ENCODE results near the gene CCNA2.

CCNA2 gene

GRCh38 chr4:121822047-121822446 lies 1.6 kb downstream of the CCNA2 start:
- H3K9me3 Mint-ChIP-seq, result no peaks in the 10 kb centered on the region
- peaks cover 3% of the 10 kb centered on the region for H3K27me3 Mint-ChIP-seq
- CTCF ChIA-PET, result interaction anchor here (1.2 to 1.8 kb wide), 3 partner anchors 21 to 756 kb away, joined by 4 to 5 read pairs (median 5); partner anchors contain the start of genes BBS7 and EXOSC9
- peaks cover 51% of the 10 kb centered on the region for H3K36me3 Mint-ChIP-seq
- peak overlapping the region; percentile 94 for H3K4me3 Mint-ChIP-seq
- H3K4me1 Mint-ChIP-seq, result peaks cover 57% of the 10 kb centered on the region
- no peak for DNase-seq
- peak overlapping the region; percentile 96 for H3K27ac Mint-ChIP-seq

GRCh38 chr4:121819216-121819965 lies 4.3 kb downstream of the CCNA2 start:
- Mint-ChIP-seq H3K9me3 (no peaks in the 10 kb centered on the region), H3K27ac (peak overlapping the region; percentile 69), H3K36me3 (peaks cover 58% of the 10 kb centered on the region), H3K27me3 (peaks cover 3% of the 10 kb centered on the region), H3K4me3 (no peak overlapping the region), H3K4me1 (peaks cover 61% of the 10 kb centered on the region)
- CTCF ChIA-PET, result interaction anchor here (1.0 kb wide), 1 partner anchor 8 kb away, joined by 3 read pairs; no protein-coding TSS in a partner anchor
- no peak for DNase-seq

- peaks cover 61% of the 10 kb centered on the region for H3K36me3 Mint-ChIP-seq
- DNase-seq, result no peak
- peaks cover 54% of the 10 kb centered on the region for H3K4me1 Mint-ChIP-seq
- H3K27me3 Mint-ChIP-seq, result no peaks in the 10 kb centered on the region
- H3K9me3 Mint-ChIP-seq, result no peaks in the 10 kb centered on the region
- H3K27ac Mint-ChIP-seq, result peak overlapping the region; percentile 8
- CTCF ChIA-PET, result interaction anchor here (0.8 kb wide), 1 partner anchor 9 kb away, joined by 3 read pairs; no protein-coding TSS in a partner anchor
- H3K4me3 Mint-ChIP-seq, result no peak overlapping the region
These were observed 5.5 kb downstream of the CCNA2 start for GRCh38 chr4:121818215-121818614.

- H3K9me3 Mint-ChIP-seq, result no peaks in the 10 kb centered on the region
- H3K27ac Mint-ChIP-seq, result peak overlapping the region; percentile 37
- H3K27me3 Mint-ChIP-seq, result no peaks in the 10 kb centered on the region
- peaks cover 62% of the 10 kb centered on the region for H3K36me3 Mint-ChIP-seq
- CTCF ChIA-PET, result interaction anchor here (0.8 kb wide), 1 partner anchor 9 kb away, joined by 3 read pairs; no protein-coding TSS in a partner anchor
- peaks cover 54% of the 10 kb centered on the region for H3K4me1 Mint-ChIP-seq
- H3K4me3 Mint-ChIP-seq, result no peak overlapping the region
- no peak for DNase-seq
These were observed 6.0 kb downstream of the CCNA2 start for GRCh38 chr4:121817701-121818100.

DNA sequence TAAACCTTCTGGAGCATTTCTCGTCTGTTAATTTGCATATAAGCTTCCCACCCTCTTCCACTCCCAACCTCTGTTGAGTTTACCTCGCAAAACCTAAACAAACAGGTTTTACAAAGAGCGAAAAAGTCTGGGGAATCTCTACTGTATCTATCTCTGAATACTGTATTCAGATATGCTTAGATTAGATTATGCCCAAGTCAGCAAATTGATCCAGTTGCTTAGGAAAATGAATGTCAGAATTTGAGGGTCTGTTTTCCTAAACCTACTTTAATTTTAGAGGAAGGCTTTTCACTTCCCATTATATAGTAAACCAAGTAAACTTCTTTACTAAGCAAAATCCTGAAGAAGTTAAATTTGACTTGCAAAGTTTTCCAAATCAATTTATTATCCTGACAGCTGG lies 6.7 kb downstream of the CCNA2 start:
- Mint-ChIP-seq H3K27me3 (no peaks in the 10 kb centered on the region), H3K36me3 (peaks cover 58% of the 10 kb centered on the region), H3K4me3 (no peak overlapping the region), H3K9me3 (no peaks in the 10 kb centered on the region), H3K4me1 (peaks cover 47% of the 10 kb centered on the region), H3K27ac (no peak overlapping the region)
- DNase-seq, result no peak
- CTCF ChIA-PET, result no interaction called here

- no peak for DNase-seq
- Mint-ChIP-seq H3K4me3 (no peak overlapping the region), H3K36me3 (peaks cover 55% of the 10 kb centered on the region), H3K4me1 (peaks cover 41% of the 10 kb centered on the region), H3K27ac (peak overlapping the region; percentile 15), H3K27me3 (no peaks in the 10 kb centered on the region), H3K9me3 (no peaks in the 10 kb centered on the region)
- CTCF ChIA-PET, result no interaction called here
These were observed 8.9 kb downstream of the CCNA2 start for GRCh38 chr4:121814756-121815155.

DNA sequence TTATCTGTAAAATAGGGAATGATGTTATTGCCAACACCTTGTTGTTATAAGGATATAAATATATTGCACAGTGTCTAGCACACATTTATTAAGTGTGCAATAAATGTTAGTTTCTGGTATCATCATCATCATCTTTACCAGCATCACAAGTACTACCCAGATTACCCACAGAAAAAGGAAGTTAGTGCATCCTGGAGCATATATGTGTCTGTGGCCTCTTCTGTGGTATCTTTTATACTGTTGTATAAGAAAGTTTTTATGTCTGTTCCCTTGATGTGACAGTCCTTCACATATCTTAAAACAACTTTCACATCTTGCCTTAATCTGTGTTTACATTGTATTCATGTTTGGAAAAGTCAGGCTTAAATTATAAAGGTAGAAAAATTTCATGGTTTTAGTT lies 12.6 kb downstream of the CCNA2 start:
- CTCF ChIA-PET, result interaction anchor here (1.1 kb wide), 1 partner anchor 9 kb away, joined by 3 read pairs; no protein-coding TSS in a partner anchor
- Mint-ChIP-seq H3K4me3 (no peak overlapping the region), H3K27me3 (no peaks in the 10 kb centered on the region), H3K27ac (peak overlapping the region; percentile 42), H3K4me1 (peaks cover 23% of the 10 kb centered on the region), H3K36me3 (peaks cover 40% of the 10 kb centered on the region), H3K9me3 (no peaks in the 10 kb centered on the region)
- no peak for DNase-seq

DNA sequence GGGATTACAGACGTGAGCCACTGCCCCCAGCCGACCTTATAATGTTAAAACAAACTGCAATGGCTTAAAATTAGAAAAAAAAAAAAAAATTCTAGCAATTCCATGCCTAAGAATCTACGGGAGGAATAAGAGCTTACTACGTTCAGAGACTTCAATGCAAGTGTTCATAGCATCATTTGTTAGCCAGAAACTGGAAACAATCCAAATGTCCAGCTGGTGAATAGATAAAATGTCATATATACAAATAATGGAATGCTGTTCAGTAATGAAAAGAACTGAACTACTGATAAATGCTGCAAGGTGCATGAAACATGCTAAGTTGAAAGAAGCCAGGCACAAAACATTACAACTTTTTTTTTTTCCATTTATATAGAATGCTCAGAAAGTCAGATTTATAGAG lies 17.3 kb downstream of the CCNA2 start:
- Mint-ChIP-seq H3K27me3 (no peaks in the 10 kb centered on the region), H3K4me3 (no peak overlapping the region), H3K4me1 (peaks cover 41% of the 10 kb centered on the region), H3K36me3 (peaks cover 49% of the 10 kb centered on the region), H3K9me3 (no peaks in the 10 kb centered on the region), H3K27ac (no peak overlapping the region)
- no peak for DNase-seq
- CTCF ChIA-PET, result interaction anchor here (0.6 kb wide), 2 partner anchors 149 to 695 kb away, joined by 3 read pairs; no protein-coding TSS in a partner anchor

DNA sequence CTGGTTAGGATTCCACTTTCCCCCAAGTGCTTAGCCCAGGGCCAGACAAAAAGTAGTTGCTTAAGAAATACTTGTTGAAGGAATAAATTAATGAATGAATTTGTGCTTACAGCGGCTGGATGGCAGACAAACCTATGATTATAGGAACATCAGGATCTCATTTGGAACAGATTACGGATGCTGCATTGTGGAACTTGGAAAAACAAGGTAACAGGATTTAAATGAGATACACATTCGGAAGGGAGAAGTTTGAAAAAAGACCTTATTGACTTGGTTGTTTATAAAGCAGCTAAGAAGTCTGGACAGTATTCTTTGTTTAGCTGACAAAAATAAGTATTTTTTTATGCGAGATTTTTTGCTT lies 22.0 kb downstream of the CCNA2 start:
- peaks cover 4% of the 10 kb centered on the region for H3K27me3 Mint-ChIP-seq
- H3K4me1 Mint-ChIP-seq, result peaks cover 51% of the 10 kb centered on the region
- peaks cover 32% of the 10 kb centered on the region for H3K36me3 Mint-ChIP-seq

DNA sequence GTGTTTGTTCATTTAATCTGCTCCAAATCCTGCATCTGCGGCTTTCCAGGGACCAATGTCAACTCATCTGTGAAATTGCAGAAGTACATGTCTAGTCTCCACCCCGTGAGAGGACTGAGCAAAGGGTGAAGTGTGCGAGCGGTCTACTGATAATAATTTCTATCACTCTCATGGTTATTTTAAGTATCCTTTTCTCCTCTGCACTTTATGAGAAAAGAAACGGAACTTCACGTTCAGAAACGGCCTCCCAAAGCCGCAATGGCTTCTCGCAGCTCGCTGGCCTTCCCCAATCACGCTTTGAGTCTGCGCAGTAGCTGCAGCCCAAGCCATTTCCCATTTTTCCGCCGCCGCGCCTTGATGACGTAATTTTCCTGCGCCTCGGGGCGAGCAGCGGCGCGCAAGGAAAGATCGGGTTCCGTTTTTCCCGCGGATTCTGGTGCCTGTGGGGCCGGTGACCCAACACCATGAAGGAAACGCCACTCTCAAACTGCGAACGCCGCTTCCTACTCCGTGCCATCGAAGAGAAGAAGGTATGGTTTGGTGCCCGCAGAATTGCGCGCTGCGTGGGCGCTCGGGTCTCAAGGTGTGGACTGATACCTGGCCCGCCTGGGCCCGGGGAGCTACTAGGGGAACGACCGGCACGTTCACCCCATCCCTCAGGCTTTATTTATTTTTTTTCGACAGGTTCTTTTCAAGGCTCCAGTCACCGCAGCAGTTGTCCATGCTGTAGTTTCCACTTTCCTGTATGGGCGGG lies 22.5 kb downstream of the CCNA2 start, which contains the start of gene EXOSC9:
Gene EXOSC9 (plus strand): TSS at position 363 of the 754 bp plus-strand sequence. CDS start 102 bp downstream, at position 465.
- peak within 1 kb of the TSS; percentile 85 for H3K4me3 Mint-ChIP-seq
- peaks cover 26% of the 10 kb centered on the region for H3K36me3 Mint-ChIP-seq
- peak; percentile 94 for DNase-seq
- H3K27ac Mint-ChIP-seq, result peak within 1 kb of the TSS; percentile 96
- peaks cover 51% of the 10 kb centered on the region for H3K4me1 Mint-ChIP-seq
- CTCF ChIA-PET, result interaction anchor here (1.1 to 1.3 kb wide), 2 partner anchors 22 to 105 kb away, joined by 3 to 5 read pairs; partner anchors contain the start of genes ANXA5 and CCNA2
- no peaks in the 10 kb centered on the region for H3K9me3 Mint-ChIP-seq
- H3K27me3 Mint-ChIP-seq, result peaks cover 4% of the 10 kb centered on the region

More for the DNA sequence above, 22.0 kb downstream of the CCNA2 start:
- Mint-ChIP-seq H3K4me3 (peak overlapping the region; percentile 85), H3K9me3 (no peaks in the 10 kb centered on the region), H3K27ac (peak overlapping the region; percentile 96)
- no peak for DNase-seq
- CTCF ChIA-PET, result interaction anchor here (1.1 to 1.3 kb wide), 2 partner anchors 21 to 105 kb away, joined by 3 to 5 read pairs; partner anchors contain the start of genes ANXA5 and CCNA2

GRCh38 chr4:121800638-121800960 lies 23.1 kb downstream of the CCNA2 start:
- CTCF ChIA-PET, result no interaction called here
- Mint-ChIP-seq H3K9me3 (no peaks in the 10 kb centered on the region), H3K27ac (peak overlapping the region; percentile 96), H3K36me3 (peaks cover 26% of the 10 kb centered on the region), H3K4me1 (peaks cover 56% of the 10 kb centered on the region), H3K4me3 (peak overlapping the region; percentile 85), H3K27me3 (peaks cover 4% of the 10 kb centered on the region)
- no peak for DNase-seq

- H3K36me3 Mint-ChIP-seq, result peaks cover 20% of the 10 kb centered on the region
- CTCF ChIA-PET, result interaction anchor here (1.1 kb wide), 1 partner anchor 104 kb away, joined by 4 read pairs; the partner anchor contains the start of gene ANXA5
- peaks cover 4% of the 10 kb centered on the region for H3K27me3 Mint-ChIP-seq
- no peaks in the 10 kb centered on the region for H3K9me3 Mint-ChIP-seq
- H3K27ac Mint-ChIP-seq, result peak overlapping the region; percentile 96
- peak overlapping the region; percentile 85 for H3K4me3 Mint-ChIP-seq
- DNase-seq, result no peak
- H3K4me1 Mint-ChIP-seq, result peaks cover 59% of the 10 kb centered on the region
These were observed 23.7 kb downstream of the CCNA2 start for GRCh38 chr4:121799867-121800501.

DNA sequence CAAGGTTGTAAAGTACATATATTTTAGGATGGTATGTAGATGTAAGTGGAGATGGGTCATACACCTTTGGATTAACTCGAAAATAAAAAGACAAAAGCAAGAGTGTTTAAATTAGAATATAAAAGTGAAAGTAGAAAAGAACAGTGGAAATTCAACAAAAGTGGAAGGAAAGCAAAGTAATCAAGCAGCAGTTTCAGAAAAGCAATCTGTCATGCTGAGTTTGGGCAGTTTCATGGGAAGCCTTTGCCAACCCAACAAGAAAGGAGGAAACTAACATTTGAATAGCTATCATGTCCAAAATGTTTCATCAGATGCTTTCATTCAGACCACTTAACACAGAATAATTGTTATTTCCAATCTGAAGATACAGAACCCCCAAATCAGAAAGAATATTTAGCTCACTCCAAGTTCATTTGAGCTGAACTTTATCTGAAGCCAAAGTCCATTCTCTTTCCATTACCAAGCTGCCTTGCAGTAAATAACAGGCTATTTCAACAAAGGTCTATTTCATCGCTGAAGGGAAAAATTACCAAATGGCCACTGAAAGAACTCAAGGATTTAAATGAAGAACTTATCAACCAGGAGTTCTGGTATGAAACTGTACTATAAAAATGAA lies 24.4 kb downstream of the CCNA2 start:
- Mint-ChIP-seq H3K9me3 (no peaks in the 10 kb centered on the region), H3K36me3 (peaks cover 15% of the 10 kb centered on the region), H3K4me1 (peaks cover 58% of the 10 kb centered on the region), H3K27me3 (peaks cover 4% of the 10 kb centered on the region), H3K27ac (peak overlapping the region; percentile 96), H3K4me3 (peak overlapping the region; percentile 44)
- CTCF ChIA-PET, result interaction anchor here (1.1 kb wide), 1 partner anchor 103 kb away, joined by 4 read pairs; the partner anchor contains the start of gene ANXA5
- no peak for DNase-seq

Data from activated naive CD4-positive, alpha-beta T cell treated with anti-CD3 and anti-CD28 coated beads, Interleukin-2, amount 10 ng/mL, durations not matched to agents 7 days and 5 days (primary cell).